HT1080 (cell line): Measurements from ENCODE around the gene SGCA. TPM values are rescaled to one million over a fixed set of nuclear protein-coding genes. Genes with fewer than 3 reads are reported as not detected.
A peak's percentile ranks its signal among the peaks of the same experiment; 100 is the strongest.

Experiments
- DNase-seq: peaks from one replicate; pipeline ENCODE4 v3.0.0-alpha.2; 2015; ENCODE audit warnings: low read depth
- total RNA-seq: library from RNA; depleted of rRNA; stranded (reverse); fragments of >200 nt; shearing (Covaris generic); gene quantifications from 2 replicates; pipeline ENCODE4 v1.2.3, GENCODE V29; 2014

Gene SGCA
- total RNA-seq, 1 experiment from 2014 or later: not detected

DNA sequence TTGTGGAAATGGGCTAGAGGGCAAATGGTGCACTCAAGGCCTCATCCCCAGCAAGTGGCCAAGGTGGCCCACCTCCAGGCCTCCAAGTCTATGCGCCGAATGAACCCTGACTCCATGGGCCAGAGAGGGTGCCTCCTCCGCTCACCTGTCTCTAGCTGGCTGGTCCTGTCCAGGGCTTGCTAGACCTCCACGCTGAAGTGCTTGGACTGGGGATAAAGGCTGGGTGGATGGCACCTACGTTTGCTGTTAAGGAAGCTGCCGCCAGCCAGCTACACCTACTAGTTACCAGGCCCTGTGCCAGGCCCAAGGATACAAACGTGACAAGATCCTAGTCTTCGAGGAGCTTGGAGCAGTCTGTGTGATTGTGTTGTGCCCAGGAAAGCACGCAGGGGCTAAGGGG, 739 bp upstream of the SGCA start:
- no peak for DNase-seq

DNA sequence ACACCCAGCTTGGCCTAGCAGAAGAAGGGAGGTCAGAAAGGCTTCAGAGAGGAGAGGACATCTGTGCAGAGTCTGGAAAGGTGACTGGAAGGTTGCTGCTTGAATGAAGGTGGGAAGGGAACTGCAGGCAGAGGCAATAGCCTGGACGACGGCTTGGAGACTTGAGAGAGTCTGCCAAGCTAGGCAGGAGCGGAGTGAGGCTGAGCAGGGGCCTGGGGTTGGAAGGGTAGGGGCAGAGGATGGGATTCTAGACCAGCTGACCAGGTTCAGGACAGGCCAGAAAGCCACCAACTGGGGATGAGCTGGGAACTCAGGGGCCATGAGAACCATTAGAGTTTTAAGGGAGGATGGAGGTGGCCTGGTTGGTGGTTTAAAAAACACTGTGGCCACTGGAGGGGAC, 339 bp upstream of the SGCA start:
- no peak for DNase-seq

DNA sequence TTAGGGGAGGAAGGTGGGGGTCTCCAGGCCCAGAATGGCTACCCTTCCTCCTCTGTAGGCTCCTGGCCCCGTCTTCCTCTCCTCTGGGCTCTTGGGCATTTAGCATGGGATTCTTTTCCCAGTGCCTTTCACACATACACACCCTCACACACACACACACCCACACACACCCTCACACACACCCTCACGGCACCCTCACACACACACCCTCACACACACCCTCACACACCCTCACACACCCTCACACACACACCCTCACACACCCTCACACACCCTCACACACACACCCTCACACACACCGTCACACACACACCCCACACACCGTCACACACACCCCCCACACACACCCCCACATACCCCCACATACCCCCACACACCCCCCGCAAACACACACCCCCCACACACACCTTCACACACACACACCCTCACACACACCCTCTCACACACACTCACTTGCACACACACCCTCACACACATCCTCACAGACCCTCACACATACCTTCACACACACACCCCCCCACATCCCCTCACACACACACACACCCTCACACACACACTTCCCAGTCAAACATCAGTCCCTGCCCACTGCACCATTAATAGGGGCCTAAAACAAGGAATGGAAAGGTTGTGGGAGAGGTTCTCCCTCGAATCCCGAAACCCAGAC, 845 bp downstream of the SGCA start:
- DNase-seq: no peak

DNA sequence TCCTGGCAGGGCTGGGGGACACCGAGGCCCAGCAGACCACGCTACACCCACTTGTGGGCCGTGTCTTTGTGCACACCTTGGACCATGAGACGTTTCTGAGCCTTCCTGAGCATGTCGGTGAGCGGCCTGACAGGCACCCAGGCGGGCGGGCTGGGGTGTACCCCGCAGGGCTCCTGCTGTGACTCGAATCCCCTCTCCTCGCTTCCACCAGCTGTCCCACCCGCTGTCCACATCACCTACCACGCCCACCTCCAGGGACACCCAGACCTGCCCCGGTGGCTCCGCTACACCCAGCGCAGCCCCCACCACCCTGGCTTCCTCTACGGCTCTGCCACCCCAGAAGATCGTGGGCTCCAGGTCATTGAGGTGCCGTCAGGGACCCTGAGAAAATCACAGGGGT, 1.6 kb downstream of the SGCA start:
- no peak for DNase-seq

DNA sequence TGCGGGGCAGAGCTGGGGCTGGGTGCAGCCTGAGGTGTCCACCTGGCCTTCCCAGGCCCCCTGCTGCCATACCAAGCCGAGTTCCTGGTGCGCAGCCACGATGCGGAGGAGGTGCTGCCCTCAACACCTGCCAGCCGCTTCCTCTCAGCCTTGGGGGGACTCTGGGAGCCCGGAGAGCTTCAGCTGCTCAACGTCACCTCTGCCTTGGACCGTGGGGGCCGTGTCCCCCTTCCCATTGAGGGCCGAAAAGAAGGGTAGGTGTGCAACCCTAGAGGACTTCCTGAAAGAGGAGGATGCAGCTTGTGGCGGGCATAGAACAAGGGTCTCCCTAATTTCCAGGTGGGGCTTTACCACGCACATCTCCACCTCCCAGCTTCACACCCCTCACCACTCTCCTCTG, 2.5 kb downstream of the SGCA start:
- no peak for DNase-seq

DNA sequence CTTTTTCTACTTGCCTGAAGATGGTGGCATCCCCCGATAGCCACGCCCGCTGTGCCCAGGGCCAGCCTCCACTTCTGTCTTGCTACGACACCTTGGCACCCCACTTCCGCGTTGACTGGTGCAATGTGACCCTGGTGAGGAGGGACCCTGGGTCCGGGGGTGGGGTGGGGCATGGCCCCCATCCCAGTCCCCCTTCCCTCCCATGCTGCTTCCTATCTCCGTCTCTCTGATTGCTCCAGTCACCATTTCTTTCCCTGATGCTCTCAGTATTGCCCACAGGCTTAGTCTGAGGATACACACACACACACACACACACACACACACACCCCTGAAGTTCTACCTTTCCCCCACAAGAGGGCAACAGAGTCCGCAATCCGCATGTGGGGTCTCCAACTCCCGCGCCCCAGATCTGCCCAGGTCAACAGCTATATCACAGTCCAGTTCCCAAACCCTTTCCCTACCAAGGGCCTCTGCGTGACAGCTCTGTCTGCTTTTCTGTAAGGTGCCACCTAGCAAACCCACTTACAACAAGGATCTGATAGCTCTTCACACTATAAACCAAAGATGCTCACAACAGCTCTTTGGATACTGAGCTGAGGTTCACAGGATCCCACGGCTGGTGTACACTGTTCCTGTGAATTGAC, 3.4 kb downstream of the SGCA start:
- peak; percentile 73 for DNase-seq

DNA sequence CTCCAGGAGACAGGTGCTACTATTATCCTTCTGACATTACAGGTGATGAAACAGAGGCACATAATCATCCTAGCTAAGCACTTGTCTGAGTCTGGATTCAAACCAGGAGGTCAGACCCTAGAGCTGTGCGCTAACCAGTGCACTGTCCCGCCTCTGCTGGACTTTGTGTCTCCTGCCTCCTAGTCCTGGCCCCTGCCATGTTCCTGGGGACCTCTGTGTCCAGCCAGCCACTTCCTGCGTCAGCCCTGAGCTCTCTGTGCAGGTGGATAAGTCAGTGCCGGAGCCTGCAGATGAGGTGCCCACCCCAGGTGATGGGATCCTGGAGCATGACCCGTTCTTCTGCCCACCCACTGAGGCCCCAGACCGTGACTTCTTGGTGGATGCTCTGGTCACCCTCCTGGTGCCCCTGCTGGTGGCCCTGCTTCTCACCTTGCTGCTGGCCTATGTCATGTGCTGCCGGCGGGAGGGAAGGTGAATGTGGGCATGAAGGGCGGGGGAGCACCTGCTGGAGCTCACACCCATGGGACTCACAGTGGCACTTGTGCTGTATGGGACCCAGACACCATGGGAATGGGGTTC, 4.2 kb downstream of the SGCA start:
- no peak for DNase-seq

DNA sequence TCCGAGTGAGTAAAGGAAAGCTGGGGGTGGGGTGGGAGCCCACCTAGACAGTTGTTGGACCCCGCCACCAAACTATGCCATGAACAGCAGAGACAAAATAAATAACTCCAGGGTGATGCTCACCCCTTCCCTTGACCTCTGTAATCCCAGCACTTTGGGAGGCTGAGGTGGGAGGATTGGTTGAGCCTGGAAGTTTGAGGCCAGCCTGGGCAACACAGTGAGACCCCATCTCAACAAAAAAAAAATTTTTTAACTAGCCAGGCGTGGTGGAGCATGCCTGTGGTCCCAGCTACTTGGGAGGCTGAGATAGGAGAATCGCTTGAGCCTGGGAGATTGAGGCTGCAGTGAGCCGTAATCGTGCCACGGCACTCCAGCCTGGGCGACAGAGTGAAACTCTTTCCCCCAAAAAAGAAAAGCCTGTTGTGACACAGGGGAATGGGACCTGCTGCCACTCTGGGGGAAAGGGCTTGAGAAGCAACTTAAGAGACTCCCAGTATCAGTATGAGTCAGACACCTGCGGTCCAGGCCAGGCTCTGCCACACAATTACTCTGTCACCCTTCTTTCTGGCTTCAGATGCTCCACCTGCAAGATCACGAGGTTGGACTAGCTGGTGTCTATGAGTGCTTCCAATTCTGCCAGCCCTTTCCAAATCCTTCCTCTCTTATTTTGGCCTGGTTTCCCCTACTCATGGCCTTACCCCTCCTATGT, 5.0 kb downstream of the SGCA start:
- DNase-seq: peak; percentile 58

DNA sequence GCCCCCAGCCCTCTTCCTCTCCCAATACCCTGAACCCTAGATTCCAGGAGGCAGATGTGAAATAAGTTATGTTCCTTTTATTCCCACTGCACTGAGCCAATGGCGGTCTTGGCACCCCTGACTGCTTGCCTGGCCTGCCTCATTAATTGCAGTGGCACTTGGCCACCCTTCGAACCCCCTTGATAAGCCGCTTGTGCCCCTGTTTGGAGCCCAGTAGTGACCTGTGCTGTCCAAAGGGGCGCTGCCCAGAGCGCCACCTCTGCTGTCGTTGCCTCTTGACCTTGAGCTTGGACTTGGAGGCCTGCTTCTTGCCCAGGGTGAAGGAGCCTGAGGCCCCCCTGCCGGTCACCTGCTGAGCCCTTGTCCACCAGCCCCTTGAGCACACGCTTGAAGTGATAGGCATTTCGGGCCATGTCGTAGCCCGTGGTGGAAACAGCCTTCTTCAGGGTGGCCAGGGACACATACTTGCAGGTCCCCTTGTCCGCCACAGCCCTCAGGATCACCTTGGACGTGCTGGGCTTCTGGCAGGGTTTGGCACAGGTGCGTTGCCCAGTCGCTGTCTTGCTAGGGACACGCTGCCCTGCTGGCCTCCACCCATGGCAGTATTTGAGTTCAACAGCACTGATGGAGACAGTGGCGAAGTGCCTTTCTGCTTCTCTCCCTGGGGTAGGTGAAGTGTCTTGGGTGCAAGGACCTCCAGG, 5.7 kb downstream of the SGCA start:
- DNase-seq: no peak

DNA sequence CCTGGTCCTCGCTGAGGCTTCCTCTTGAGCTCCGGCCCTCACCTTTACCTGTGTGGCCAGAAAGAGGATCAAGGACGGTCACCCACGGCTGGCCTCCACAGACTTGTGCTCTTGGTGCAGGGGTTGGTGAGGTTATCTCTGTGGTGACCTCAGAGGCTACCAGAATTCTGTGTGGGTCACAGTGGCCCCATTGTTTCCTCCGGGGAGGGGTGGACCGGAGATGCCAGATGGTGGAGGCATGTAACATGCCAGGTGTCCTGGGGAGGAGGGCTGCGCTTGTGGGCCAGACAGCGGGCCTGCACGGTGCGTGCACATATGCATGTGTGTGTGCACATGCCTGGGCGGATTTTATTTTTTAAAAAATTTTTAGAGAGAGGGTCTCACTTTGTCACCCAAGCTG, 6.3 kb downstream of the SGCA start:
- DNase-seq: no peak

DNA sequence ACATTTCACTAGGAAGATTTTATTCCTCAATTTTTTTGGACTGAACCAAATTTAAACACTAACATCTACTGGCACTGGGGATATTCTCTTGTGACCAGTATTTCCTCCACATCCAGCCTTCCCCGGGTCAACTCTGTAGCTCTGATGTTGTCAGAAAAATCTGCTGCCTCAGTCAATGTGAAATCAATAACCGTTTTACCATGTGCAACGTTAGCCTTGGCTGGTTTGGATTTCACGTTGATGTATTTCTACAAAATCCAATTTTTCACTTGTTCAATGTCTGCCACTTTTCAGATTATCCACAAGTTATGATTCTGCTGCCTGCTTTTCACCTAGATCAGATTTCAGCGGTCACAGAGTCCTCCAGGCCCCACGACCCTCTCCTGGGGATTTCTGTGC, 7.1 kb downstream of the SGCA start:
- DNase-seq: no peak

DNA sequence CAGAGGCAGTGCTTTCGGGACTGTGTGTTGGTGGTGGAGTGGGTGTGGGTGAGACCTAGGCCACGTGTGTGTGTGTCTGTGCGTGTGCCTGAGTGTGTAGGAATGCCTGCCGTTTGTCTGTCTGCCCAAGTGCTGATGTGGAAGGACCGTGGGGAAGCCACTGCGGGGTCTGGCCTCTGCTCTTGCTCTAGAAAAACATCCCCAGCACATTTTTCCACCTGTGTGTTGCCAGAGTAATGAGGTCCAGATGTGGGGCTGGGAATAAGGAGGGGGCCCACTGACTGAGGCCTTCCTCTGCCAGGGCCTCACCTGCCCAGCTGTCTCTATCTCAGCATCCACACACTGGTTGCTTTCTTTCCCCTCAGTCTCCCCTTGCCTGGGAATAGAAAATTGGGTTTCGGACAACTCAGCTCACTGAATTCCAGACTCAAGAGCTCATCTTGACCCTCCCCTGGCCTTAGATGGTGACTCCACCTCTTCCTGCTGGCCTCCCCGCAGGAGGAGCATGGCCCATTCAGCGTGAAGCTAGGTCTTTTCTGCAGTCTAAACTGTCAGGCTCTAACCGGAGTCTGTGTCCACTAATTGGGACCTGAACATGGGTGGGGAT, 7.6 kb downstream of the SGCA start:
- DNase-seq: peak; percentile 68

DNA sequence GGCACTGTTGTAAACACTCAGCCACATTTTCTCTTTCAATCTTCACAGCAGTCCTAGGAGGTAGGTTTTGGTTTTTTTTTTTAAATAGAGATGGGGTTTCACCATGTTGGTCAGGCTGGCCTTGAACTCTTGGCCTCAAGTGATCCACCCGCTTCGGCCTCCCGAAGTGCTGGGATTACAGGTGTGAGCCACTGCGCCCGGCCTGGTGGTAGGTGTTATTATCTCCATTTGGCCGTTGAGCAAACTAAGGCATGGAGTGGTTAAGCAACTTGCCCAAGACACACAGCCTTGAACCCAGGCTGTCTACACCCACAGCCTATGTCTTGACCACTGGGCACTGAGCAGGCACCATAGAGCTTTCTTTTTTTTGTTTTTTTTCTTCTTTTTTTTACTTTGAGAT, 8.6 kb downstream of the SGCA start:
- DNase-seq: no peak

DNA sequence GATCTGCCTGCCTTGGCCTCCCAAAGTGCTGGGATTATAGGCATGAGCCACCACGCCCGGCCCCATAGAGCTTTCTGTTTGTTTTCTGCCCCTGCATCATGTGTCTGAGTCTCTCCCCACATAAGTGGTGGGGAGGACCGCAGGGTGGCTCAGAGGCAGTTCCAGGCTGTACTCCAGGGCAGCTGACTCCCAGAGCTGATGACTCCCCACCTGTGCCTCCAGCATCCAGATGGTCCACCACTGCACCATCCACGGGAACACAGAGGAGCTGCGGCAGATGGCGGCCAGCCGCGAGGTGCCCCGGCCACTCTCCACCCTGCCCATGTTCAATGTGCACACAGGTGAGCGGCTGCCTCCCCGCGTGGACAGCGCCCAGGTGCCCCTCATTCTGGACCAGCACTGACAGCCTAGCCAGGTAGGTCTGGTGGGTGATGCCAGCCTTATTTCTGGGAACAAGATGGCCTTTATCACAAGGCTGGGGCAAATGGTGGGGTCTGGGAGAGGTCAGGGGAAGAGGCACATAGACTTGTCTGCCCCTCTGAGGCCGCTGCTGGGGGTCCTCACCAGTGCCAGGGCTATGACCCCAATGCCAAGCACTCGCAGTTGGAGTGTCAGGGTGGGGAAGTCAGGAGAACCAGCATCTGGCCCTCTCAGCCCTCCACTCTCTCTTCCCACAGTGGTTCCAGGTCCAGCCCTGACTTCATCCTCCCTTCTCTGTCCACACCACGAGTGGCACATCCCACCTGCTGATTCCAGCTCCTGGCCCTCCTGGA, 9.4 kb downstream of the SGCA start:
- no peak for DNase-seq

DNA sequence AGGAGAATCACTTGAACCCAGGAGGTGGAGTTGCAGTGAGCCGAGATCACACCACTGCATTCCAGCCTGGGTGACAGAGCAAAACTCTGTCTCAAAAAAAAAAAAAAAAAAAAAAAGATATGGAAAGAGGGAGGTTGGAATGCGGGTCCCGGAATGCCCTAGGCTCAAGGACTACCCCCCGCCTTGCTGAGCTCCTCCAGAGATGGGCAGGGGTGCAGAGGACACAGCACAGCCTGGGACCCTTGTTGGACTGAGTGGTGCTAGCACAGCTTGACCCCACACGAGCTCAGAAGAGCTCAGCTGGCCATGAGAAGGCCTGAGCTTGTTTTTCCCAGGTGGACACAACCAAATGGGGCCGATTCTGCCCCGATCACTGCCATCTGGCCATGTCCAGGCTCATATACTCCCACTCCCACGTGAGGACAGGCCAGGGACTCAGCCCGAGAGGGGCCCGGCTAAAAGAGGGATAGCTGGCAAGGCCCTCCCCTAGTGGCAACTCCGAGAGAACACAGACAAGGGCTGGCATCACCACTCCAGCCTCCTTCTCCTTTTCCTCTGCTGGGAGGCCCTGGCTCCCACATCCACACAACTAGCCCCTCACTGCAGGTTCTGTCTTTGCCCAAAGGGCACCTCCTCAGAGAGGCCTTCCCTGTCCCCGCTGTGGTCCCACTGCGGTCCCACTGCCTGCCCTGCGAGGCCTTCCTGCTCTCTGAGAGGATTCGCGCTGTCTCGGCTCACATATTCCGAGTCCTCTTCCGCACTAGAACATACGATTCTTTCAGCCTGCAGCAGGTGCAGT, 11.0 kb downstream of the SGCA start:
- DNase-seq: no peak

DNA sequence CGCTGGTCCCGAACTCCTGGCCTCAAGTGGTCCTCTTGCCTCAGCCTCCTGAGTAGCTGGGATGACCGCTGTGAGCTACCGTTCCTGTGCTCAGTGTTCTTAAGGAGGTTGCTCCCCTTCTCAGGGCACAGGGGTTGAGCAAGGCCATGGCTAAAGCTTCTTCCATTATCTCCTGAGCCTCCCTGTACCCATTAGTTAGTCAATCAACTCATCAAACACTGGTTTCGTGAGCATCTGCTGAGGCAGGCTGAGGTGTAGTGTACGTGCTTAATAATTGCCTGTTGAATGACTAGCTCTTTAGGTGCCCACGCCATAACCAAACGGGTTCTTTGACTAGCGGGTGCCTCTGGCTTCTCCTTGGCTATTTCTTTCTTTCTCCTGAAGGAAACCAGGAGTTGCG, 11.7 kb downstream of the SGCA start:
- no peak for DNase-seq

DNA sequence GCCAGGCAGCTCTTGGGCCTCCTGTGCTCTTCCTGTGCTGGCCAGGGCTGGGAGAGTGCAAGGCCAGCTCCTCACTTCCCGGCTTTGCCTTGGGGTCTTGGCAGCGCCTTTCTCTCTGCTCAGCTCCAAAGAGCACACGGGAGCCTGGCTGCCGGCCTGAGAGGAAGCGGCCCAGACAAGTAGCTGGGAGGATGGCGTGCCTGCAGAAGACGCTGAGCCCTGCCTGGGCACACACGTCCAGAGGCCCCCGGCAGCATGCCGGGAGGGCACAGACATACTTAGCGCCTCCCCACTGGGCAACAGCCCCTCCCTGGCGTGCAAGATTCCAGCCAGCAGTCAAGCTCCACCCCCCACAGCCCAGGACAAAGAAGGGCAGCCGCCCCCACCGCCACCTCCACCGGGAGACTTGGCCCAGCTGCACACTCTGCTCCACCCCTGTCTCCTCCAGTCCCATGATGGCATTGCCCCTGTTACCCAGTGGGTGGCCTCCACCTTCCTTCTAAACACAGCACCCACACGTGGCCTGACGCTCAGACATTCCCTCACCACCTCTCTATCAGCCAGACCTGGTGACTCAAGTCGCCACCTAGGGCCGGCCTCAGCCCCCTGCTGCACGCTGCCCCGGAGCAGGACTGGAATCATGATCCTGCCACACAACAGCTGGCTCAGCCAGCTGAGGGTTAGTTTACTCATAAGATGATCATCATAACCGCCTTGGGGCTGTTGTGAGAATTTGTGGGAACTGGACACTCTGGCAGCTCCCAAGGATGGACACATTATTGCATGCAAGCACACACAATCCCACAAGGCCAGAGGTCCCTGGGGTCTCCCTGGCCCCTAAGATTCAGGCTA, 12.4 kb downstream of the SGCA start:
- peak; percentile 97 for DNase-seq

DNA sequence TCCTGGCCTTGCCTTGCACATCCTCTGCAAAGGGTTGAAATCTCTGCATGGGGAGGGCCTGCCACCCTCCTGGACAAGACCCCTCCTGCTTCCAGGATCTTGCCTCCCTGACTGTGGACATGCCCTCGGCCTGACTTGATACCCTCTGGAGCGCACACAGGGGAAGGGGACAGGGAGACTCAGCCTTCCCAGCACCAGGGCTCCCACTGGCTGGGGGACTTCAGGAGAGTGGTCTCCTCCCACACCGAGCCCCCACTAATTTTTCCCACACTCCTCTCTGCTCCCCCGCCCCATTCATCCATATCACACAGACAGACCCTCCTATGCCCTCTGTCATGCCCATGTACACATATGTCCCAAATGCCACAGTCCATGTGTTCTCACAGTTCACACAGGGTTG, 14.3 kb downstream of the SGCA start:
- DNase-seq: no peak

DNA sequence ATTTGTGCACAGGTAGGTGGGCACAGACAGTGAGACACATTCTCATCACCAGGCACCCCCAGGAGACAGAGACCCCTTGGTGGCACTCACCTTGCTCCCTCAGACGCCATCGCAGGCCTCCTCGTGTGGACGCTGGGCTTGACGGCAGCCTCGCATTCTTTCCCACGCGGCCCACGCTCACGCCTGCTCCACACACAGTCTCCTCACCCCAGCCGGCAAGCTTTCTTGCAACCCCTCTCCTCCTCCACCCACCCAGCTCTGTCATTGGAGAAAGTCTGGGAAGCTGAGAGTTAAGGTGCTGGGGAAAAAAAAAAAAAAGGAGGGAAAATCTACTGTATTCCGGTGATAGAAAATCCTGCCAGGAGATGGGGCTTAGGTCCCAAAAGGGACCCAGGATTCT, 14.8 kb downstream of the SGCA start:
- DNase-seq: no peak
